ENCODE measurements around the gene MYL5. TPM values are rescaled to one million over a fixed set of nuclear protein-coding genes. Genes with fewer than 3 reads are reported as not detected.

MYL5 gene
- total RNA-seq, 1 donor from 2014 or later = 17.5 TPM

- no peaks in the 10 kb centered on the region for H3K9me3 Mint-ChIP-seq (ENCODE audit: unreplicated experiment)
- FAIRE-seq (no peak), DNase-seq (ENCODE audit: low read depth) (no peak)
- H3K4me3 Mint-ChIP-seq (ENCODE audit: unreplicated experiment) = peak overlapping the region; percentile 86
- H3K9me3 ChIP-seq (ENCODE audit: insufficient read depth, low read depth, low read length) = no peaks in the 10 kb centered on the region
- H4K20me1 ChIP-seq (ENCODE audit: insufficient read depth, low read length) = peaks cover 6% of the 10 kb centered on the region
- peak overlapping the region; percentile 87 for H2AFZ ChIP-seq (ENCODE audit: low read depth, low read length)
- peaks cover 14% of the 10 kb centered on the region for H3K4me1 ChIP-seq (ENCODE audit: insufficient read depth, low read length)
- H3K79me2 ChIP-seq (ENCODE audit: insufficient read depth, low read length) = peaks cover 31% of the 10 kb centered on the region
- H3K27me3 ChIP-seq (ENCODE audit: insufficient read depth, low read length) = no peaks in the 10 kb centered on the region
- no peak overlapping the region for H3K27ac Mint-ChIP-seq (ENCODE audit: unreplicated experiment)
- peaks cover 11% of the 10 kb centered on the region for H3K36me3 ChIP-seq (ENCODE audit: insufficient read depth, low read length)
- H3K4me2 ChIP-seq (ENCODE audit: low read length) = peak overlapping the region; percentile 98
- H3K27me3 Mint-ChIP-seq (ENCODE audit: low read depth, unreplicated experiment) = no peaks in the 10 kb centered on the region
- H3K27ac ChIP-seq (ENCODE audit: low read depth, low read length) = peak overlapping the region; percentile 91
- H3K9ac ChIP-seq (ENCODE audit: low read length) = peak overlapping the region; percentile 98
- H3K4me1 Mint-ChIP-seq (ENCODE audit: low read depth, unreplicated experiment) = peaks cover 9% of the 10 kb centered on the region
- peaks cover 6% of the 10 kb centered on the region for H3K36me3 Mint-ChIP-seq (ENCODE audit: low read depth, unreplicated experiment)
- peak overlapping the region; percentile 80 for H3K4me3 ChIP-seq (ENCODE audit: insufficient read depth, low read depth, low read length)
- TF ChIP-seq EZH2 (IDR thresholded peaks at IDR 0.05; ENCODE audit: insufficient read depth, low read length) = no peak
- TF ChIP-seq, protein P1, sequence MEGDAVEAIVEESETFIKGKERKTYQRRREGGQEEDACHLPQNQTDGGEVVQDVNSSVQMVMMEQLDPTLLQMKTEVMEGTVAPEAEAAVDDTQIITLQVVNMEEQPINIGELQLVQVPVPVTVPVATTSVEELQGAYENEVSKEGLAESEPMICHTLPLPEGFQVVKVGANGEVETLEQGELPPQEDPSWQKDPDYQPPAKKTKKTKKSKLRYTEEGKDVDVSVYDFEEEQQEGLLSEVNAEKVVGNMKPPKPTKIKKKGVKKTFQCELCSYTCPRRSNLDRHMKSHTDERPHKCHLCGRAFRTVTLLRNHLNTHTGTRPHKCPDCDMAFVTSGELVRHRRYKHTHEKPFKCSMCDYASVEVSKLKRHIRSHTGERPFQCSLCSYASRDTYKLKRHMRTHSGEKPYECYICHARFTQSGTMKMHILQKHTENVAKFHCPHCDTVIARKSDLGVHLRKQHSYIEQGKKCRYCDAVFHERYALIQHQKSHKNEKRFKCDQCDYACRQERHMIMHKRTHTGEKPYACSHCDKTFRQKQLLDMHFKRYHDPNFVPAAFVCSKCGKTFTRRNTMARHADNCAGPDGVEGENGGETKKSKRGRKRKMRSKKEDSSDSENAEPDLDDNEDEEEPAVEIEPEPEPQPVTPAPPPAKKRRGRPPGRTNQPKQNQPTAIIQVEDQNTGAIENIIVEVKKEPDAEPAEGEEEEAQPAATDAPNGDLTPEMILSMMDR (IDR thresholded peaks at IDR 0.05; ENCODE audit: insufficient read depth, low read depth, low read length) = no peak
These were observed 917 bp downstream of the MYL5 start for GRCh38 chr4:675036-675882.

DNA sequence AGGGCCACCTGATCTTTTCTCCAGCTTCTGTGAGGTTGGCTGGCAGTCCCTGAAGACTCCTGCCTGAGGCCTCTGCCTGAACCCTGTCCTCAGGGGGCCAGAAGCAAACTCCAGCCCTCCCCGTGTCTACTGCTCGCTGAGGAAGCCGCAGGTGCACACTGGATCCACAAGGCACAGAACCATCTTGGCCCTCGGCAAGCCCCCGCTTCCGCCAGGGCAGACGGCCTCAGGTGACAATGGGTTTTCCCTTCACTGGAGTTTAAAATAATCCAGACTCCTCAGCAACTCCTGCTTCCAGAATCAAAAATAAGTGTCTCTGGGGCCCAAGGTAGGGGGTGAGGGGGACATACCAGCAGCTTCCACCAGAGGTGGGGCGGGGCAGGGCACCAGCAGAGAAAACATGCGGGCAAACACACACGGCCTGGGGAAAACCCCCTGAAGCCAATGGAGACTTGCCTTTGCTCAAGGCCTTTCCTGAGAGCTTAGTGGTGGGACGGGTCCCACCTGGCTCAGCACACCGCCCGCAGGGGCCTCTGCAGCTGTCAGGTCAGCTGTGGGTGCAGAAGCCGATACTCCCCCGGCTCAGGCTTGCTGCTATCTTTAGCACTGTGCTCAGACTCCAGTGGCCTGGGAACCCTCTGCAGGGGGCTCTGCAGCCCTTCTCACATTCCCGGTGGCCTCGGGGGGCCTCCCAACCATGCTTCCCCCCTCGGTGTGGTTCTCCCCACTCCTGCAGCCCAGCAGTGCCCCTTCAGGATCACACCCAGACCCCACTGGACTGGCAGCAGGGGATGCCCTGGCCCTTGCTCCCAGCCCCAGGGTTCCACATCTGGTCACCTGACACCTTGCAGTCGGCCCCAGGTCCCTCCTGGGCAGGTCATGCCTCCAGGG is 1.9 kb downstream of the MYL5 start:
- peak overlapping the region; percentile 34 for H3K4me3 Mint-ChIP-seq (ENCODE audit: unreplicated experiment)
- H3K36me3 Mint-ChIP-seq (ENCODE audit: low read depth, unreplicated experiment) = peaks cover 6% of the 10 kb centered on the region
- FAIRE-seq (no peak), DNase-seq (ENCODE audit: low read depth) (no peak)
- H3K4me3 ChIP-seq (ENCODE audit: insufficient read depth, low read depth, low read length) = no peak overlapping the region
- peaks cover 12% of the 10 kb centered on the region for H3K4me1 Mint-ChIP-seq (ENCODE audit: low read depth, unreplicated experiment)
- H3K9me3 Mint-ChIP-seq (ENCODE audit: unreplicated experiment) = no peaks in the 10 kb centered on the region
- no peak overlapping the region for H3K27ac ChIP-seq (ENCODE audit: low read depth, low read length)
- H3K27me3 Mint-ChIP-seq (ENCODE audit: low read depth, unreplicated experiment) = no peaks in the 10 kb centered on the region
- H3K9ac ChIP-seq (ENCODE audit: low read length) = no peak overlapping the region
- H3K4me1 ChIP-seq (ENCODE audit: insufficient read depth, low read length) = peaks cover 19% of the 10 kb centered on the region
- H3K79me2 ChIP-seq (ENCODE audit: insufficient read depth, low read length) = peaks cover 31% of the 10 kb centered on the region
- no peak overlapping the region for H3K4me2 ChIP-seq (ENCODE audit: low read length)
- TF ChIP-seq EZH2 (IDR thresholded peaks at IDR 0.05; ENCODE audit: insufficient read depth, low read length) = no peak
- TF ChIP-seq, protein P1 (IDR thresholded peaks at IDR 0.05; ENCODE audit: insufficient read depth, low read depth, low read length) = no peak
- no peaks in the 10 kb centered on the region for H3K9me3 ChIP-seq (ENCODE audit: insufficient read depth, low read depth, low read length)
- H4K20me1 ChIP-seq (ENCODE audit: insufficient read depth, low read length) = peaks cover 6% of the 10 kb centered on the region
- no peaks in the 10 kb centered on the region for H3K27me3 ChIP-seq (ENCODE audit: insufficient read depth, low read length)
- peaks cover 11% of the 10 kb centered on the region for H3K36me3 ChIP-seq (ENCODE audit: insufficient read depth, low read length)
- H3K27ac Mint-ChIP-seq (ENCODE audit: unreplicated experiment) = no peak overlapping the region
- H2AFZ ChIP-seq (ENCODE audit: low read depth, low read length) = no peak overlapping the region
